Measurements from ENCODE around the gene PAPPA.

The PAPPA gene, protein sequence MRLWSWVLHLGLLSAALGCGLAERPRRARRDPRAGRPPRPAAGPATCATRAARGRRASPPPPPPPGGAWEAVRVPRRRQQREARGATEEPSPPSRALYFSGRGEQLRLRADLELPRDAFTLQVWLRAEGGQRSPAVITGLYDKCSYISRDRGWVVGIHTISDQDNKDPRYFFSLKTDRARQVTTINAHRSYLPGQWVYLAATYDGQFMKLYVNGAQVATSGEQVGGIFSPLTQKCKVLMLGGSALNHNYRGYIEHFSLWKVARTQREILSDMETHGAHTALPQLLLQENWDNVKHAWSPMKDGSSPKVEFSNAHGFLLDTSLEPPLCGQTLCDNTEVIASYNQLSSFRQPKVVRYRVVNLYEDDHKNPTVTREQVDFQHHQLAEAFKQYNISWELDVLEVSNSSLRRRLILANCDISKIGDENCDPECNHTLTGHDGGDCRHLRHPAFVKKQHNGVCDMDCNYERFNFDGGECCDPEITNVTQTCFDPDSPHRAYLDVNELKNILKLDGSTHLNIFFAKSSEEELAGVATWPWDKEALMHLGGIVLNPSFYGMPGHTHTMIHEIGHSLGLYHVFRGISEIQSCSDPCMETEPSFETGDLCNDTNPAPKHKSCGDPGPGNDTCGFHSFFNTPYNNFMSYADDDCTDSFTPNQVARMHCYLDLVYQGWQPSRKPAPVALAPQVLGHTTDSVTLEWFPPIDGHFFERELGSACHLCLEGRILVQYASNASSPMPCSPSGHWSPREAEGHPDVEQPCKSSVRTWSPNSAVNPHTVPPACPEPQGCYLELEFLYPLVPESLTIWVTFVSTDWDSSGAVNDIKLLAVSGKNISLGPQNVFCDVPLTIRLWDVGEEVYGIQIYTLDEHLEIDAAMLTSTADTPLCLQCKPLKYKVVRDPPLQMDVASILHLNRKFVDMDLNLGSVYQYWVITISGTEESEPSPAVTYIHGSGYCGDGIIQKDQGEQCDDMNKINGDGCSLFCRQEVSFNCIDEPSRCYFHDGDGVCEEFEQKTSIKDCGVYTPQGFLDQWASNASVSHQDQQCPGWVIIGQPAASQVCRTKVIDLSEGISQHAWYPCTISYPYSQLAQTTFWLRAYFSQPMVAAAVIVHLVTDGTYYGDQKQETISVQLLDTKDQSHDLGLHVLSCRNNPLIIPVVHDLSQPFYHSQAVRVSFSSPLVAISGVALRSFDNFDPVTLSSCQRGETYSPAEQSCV (N-terminal part only)

DNA sequence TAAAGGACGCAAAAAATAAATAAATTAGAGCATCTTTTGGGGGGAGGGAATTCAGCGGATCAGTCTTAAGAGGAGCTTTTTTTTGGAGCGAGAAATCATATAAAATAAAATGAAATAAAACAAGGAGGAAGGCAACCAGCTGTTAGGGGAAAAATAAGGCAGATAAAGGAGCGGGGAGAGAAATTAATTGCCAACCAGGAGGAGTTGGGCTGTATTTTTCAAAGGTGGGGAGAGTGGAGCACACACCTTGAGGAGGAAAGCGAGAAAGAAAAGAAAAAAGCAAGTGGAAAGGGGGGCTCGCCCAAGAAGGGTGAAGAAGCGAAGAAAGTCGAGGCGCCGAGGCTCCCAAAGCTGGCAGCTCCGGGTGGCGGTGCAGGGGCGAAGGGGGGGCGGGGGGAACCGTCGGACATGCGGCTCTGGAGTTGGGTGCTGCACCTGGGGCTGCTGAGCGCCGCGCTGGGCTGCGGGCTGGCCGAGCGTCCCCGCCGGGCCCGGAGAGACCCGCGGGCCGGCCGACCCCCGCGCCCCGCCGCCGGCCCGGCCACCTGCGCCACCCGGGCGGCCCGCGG lies at the start of gene PAPPA:
PAPPA (plus strand) TSS at position 27 of the 569 bp plus-strand sequence; CDS start at position 409, 382 bp downstream.
- no peak for DNase-seq

DNA sequence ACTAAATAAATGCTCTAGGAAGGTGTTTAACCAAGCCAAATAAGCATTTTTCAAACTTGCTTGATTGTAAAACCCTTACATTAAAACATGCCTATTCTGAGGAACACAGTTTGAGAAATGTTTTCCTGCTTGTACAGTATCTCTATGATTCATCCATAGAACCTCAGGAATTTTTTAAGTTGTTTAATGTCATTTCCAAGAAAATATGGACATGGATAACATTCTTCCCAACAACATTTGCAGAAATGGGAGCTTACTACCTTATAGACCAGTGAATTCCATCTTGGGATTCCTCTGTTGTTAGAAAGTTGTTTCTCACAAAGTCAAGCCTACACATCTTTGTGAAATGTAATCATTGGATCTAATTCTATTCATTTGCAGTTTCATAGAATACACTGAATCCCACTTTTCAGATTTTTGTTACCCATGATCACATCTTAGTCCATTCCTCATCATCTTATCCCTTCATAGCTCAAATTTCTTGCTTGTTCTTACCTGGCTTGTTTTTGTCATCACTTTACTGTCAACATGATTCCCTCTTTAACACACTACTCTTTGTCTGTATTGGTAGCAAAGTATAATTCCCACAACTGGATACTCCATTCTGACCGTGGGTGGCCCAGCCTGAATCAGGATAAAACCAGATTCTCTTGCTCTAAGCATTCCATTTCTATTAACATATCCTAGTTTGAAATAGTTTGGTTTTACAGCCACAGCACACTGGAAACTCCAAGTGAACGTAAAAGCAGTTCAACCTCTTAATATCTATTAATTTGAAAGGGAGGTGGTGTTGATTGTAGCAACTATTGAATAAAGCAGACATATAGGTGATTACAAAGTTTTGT lies 49.4 kb upstream of the PAPPA start:
- no peak for DNase-seq

DNA sequence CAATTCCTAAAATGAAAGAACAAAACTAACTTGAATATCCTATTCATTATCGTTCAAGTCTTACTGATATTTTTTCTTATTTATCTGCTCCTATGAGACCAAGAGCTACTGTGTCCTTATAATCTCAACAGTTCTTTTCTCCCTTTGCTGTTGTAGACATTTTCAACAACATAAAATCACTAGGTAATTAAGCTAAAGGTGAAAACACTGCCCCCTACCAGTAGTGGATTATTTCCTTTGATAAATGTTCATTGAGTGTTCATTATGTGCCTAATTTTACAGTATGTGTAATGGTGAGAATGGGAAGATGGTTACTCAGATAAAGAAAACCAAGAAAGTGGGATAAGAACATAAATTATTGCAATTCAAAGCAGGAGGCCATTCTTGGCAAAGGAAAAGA lies 41.4 kb upstream of the PAPPA start:
- DNase-seq = no peak

DNA sequence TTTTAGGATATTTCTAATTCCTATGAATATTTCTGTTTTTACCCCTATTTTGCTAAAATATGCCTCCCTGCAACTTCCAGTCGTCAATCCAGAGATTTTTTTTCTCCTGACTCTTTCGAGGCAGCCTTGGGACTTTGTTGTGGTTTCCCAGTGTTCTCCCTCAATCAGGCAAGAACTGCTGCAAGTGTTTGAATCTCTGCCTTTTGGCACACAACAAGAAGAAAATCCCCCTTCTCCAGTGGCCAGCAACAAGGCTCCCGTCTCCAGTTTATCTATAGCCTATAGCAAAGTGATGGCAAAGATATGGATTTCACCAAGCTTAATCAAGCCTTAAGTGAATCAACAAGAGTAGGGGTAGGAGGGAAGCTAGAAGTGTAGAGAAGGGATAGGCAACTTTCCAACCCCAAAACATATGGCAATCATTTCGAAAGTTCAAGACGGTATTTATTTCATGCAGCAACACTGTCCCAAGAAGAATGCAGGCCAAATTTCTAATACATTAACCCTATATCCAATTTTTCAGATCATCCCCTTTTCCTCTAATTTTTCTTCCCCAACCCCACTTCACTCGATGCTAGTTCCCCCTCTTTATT lies 37.7 kb upstream of the PAPPA start:
- DNase-seq = no peak

DNA sequence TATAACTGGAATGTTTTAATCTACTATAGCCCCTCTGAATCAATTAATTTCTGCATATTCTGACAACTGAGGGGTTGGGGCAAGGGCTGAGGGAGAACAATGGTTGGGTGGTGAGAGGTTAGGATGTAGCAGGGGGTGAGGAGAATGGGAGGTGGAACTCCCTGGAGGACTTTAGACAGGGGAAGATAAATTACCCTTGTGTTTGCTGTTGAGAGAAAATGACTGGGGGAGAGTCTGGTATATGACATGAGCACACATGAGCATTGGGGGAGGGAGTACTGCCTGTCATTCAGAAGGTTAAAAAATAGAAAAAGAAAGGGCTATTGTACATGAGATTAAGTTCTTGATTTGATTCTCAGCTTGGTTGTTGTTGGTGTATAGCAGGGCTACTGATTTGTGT lies 37.2 kb upstream of the PAPPA start:
- DNase-seq = no peak

DNA sequence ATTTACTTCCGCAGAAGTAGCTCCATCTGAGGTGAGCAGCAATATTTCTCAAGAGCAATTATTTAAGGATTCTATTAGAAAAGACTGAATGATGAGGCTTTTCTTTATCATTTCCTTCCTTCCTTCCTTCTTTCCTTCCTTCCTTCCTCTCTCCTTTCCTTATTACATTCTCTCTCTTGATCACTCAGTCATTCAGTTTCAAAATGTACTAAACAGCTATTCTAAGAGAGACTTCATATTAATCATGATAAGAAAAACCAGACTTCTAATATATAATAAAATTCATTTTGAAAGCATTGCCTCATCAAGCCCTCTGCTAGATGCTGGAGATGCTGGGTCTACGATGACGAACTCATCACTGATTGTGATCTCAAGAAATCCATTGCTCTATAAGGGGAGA lies 30.4 kb upstream of the PAPPA start:
- no peak for DNase-seq

DNA sequence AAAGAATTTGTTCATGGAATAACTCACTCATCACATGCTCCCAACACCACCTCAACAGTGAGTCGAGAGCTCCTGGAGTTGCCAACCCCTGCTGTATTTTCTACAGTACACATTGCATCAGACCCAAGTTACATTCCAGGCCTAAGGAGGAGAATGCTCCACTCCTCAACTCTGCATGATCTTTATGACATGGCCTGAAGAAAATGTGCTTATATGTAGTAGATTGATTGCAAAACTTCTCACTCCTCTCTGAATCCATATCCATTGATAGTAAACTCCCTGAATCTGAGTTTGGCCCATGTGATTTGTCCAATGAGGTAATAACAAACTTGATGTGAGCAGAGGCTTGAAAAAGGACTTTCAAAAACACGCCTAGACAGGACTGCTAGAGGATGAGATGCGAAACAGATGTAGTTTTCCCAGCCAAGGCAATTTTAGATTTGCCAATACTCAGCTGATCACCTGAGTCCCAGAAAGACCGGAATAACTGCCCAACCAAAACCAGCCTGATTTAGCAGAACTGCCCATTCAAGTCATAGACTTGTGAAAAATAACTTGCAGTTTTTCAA lies 29.0 kb upstream of the PAPPA start:
- no peak for DNase-seq

DNA sequence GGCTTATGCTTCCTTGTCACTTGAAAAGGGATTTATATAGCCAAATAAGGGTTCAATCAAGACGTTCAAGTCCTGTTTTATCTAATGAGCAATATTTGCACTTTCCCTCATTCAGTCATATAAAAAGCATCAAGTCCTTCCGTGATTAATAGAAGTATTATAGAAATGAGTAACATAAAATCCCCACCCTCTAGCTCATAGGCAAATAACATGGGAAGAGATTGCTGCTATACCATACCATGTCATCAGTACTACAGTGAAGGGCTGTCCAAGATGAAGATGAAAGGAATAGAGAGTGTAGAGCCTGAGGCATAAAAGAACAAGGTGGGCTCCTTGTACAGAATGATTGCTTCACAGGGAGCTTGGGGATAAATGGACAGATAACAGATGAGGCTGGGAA lies 20.4 kb upstream of the PAPPA start:
- DNase-seq = no peak

DNA sequence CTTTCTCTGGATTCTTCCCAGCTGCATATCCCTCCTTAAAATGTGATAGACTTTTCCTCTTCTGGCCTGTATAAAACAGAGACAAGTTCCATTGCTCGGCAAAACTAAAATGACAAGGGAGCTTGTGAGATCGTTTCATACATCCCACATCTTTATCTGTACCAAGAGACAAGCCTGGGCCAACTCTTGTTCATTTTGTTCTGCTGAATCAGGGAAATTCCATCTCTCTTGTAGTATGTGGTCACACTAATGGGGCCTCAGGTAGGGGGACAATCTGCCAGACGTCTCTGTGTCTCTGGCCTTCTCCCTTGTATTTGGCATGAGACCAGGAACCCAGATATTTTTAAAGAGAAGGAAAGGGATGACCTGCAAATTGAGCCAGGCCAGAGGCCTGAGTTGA lies 18.6 kb upstream of the PAPPA start:
- DNase-seq = no peak

DNA sequence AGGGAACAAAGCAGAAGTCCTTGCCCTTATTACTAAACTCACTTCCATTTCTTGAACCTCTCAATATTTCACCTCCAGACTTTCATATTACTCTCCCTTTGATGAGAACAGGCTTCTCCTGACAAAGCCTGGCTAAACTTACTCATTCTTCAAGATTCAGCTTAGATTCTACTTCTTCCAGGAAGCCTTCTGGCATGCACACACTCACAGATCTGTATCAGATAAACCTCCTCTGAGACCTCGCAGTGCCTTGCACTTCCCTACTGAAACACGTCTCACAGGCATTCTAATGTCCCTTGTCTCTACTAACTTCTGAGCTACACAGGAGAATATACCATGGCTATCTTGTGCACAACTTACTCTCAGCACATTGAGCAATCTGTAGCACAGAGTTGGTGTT lies 16.6 kb upstream of the PAPPA start:
- no peak for DNase-seq

DNA sequence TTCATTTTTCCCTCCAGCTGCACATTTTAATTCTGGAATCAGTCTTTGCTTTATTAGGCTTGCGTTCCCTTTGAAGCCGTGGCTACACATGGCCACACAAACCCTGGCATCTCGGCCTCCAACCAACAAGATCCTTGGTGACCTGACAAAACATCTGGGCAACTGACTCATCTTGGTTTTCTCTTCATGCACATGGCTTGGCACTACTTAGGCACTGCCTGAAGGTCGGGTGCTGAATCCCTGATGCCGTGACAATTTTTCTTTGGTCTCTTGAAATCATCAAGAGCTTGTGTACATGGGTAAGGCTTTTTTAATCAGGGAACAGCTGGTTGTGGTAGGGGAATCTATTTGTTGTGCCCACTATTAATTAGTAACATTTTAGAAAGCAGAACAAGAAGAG lies 16.0 kb upstream of the PAPPA start:
- DNase-seq = no peak

DNA sequence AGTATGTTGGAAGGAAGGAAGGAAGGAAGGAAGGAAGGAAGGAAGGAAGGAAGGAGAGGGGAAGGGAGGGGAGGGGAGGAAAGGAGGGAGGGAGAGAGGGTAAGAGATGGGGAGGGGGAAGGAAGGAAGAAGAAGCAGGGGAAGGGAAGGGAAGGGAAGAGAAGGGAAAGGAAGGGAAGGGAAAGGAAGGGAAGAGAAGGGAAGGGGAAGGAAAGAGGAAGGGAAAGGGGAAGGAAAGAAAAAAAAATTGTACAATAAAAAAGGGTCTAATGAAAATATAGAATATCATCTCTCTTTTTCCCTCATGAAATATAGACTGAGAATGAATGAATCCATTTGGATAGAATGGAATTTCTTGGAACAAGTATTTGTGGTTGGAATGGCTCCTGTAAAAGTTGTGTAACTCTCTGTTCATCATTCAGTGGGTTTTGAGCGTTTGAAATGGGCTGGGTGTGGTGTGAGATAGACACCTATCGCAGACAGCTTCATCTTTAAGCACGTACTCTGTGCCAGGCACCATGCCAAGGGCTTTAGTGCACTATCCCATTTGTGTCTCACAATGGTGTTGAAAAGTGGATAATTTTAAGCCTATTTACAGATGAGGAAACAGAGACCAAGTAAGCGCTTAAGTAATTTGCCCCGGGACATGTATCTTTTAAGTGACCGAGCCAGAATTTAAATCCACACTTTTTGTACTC lies 11.6 kb upstream of the PAPPA start:
- DNase-seq = no peak

DNA sequence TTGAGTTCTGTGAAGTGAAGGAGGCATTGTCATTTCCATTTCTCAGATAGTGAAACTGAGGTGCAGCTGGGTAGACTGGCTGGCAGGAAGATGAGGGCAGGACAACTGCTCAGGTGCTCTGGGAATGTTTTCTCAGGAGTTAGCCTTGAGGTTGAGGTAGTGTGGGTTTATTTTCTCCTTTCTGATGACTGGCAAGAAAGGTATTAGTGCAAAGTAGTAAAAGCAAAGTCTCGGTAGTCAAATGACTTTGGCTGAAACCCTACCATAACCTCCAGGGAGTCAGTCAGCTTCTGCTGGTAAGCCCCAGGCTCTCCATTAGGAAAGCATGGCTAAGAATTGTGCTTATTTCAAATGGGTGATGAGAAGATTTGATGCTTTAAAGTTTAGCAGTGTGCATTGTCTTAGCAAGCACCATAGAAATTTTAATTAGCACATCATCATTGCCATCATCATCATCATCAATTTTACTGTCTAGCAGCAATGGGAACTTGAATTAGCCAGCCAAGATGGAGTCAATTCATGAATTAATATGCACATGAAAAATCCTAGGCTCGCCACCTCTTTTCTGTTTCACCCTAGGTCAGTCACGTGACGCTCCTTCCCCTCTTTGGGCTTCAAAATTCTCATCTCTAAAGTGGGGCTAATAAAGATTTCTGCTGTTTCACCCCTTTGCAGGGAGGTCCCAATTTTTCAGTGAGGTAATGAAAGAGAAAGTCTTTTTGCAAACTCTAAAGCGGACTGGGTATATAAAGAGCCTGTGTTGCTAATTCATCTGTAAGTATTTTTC lies 10.7 kb upstream of the PAPPA start:
- no peak for DNase-seq

DNA sequence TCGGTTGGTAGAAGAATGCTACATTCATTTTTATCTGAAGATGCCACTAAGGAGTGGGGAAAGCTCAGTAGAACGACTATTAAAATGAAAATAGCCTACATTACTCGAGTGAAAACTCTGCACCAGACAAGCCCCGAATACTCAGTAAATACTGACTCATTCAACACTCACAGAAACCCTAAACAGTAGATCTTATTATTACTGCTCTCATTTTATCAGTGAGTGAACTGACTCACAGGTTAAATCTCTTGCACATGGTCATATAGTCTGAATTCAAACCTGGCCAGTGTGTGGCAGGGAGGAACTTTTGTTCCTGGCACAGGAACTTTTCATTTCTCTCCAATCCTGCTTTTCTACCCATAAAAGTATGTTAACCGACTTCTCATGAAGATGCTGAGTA lies 9.6 kb upstream of the PAPPA start:
- no peak for DNase-seq

DNA sequence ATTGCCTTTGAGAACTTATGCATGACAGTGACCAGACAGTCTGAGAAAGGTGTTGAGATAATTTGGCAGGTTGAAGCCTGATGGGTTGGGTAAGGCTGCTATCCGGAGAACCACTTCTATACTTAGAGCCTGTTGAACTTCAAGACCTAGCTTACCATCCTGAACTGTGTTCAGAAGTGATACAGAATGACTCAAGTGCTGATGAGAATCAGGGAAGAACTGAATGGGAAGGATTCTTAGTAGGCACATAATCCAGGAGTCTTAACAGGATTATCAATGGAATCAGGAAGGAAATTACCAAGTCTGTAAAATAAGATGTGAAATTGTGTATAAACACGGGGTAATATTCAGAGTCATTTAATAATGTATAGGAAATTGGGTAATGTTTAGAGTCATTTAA lies 9.0 kb upstream of the PAPPA start:
- DNase-seq = no peak

DNA sequence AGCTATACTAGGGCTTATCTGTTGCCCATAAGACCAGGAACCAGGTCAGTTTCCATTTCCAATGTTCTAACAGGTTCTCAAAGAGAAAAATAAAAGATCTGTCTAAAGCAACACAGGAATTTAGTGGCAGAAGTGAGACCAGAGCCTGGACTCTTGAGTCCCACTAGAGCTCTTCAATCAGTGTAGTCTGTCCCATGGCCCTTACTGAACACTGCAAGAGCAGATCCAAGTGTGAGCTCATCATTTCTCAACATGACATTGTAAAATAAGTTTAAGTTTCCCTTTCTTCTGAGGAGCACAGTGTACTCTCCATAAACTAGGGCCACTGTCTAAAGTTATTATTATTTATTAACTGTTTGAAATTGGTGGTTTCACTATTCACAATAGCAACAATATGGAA lies 8.6 kb upstream of the PAPPA start:
- no peak for DNase-seq

DNA sequence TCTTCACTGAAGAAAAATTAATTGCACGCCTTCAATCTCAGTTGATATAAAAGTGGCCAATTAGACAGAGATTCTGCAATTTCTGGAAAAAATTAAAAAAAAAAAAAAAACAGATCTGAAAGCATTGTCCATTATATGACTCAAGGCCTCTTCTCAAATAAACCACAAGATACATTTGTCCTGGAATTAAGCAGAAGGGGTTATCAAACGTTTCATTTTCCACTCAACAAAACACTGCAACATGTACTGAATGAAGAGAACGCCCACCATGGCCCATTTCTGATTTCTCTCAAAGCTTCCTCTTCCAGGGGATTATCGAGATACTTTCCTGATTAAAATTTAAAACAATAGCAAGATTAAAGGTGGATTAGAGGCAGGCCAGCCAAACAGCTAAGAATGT lies 5.8 kb upstream of the PAPPA start:
- DNase-seq = no peak

DNA sequence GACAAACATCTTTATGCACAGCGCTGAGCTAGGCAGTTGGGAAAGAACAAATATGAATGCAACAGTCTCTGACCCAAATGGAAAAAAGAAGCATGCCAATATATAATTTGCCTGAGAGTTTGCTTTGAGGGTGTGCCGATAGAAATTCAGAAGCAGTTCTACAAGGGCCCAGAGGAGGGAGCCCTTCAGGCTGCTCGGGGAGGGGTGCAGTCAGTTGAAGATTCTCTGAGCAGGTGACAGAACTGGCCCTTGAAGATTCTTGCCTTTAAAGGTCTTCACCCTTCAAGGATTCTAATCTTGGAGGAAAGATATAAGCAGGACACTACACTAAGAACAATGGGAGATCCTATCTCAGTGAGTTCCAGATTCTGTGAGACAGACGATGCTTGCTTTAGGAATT lies 3.7 kb upstream of the PAPPA start:
- no peak for DNase-seq

DNA sequence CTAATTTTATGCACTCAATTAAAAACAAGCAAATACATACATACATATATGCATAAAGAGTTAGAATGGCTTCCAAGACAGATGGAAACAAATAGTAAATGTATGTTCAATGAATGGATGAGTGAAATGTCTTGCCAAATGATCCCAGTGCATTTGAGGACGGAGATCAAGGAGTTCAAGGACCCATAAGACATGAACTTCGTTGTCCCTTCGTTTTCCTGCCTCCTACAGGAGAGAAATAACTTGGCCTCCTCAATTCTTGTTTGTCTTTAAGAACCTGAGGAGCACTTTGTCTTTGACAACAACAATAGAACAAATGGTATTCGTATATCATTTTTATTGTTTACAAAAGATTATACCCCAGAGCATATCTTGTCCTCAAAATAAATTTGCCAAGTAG lies 2.4 kb upstream of the PAPPA start:
- DNase-seq = no peak

DNA sequence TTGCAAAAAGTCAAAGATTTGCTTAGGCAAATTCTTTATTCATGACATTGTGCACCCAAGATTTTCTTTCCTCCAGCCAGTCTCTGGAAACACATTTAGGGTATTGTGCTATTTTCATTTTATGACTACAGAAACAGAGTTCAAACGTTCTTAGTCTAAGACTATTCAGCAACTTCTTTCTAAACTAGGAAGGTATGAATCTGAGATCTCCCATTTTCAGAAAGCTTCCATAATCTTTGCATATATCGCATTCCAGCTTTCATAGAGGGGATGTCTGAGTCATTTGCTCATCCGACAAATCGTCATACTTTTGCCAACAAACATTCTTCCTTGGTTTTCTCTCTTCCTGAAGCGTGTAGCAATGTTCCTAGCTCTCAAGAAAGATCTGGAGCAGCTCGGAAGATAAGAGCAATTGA lies 1.6 kb upstream of the PAPPA start:
- no peak for DNase-seq
